Fibroblast of skin of scalp (primary cell): ENCODE results near the gene FIGN.

ENCODE experiments used
- DNase-seq: peaks from one replicate; pipeline ENCODE4 v3.0.0-alpha.2; 2013

Gene FIGN

GRCh38 chr2:163736433-163737189 is 803 bp upstream of the FIGN start:
- peak; percentile 28 for DNase-seq

- DNase-seq, result no peak
These were observed 725 bp downstream of the FIGN start for GRCh38 chr2:163734881-163735684.

- no peak for DNase-seq
These were observed 1.4 kb downstream of the FIGN start for GRCh38 chr2:163734401-163734800.

GRCh38 chr2:163733956-163734355 is 1.9 kb downstream of the FIGN start:
- DNase-seq, result no peak

- DNase-seq, result no peak
These were observed 2.4 kb downstream of the FIGN start for GRCh38 chr2:163733301-163733938.

GRCh38 chr2:163732727-163733126 is 3.1 kb downstream of the FIGN start:
- DNase-seq, result no peak

GRCh38 chr2:163731735-163732134 is 4.1 kb downstream of the FIGN start:
- no peak for DNase-seq

GRCh38 chr2:163730556-163730955 is 5.3 kb downstream of the FIGN start:
- DNase-seq, result no peak

GRCh38 chr2:163729636-163730273 is 6.1 kb downstream of the FIGN start:
- no peak for DNase-seq

GRCh38 chr2:163723881-163724280 is 11.9 kb downstream of the FIGN start:
- DNase-seq, result no peak

- DNase-seq, result no peak
These were observed 12.5 kb downstream of the FIGN start for GRCh38 chr2:163723348-163723747.

GRCh38 chr2:163719331-163719730 is 16.5 kb downstream of the FIGN start:
- no peak for DNase-seq

- no peak for DNase-seq
These were observed 17.7 kb downstream of the FIGN start for GRCh38 chr2:163717993-163718680.

GRCh38 chr2:163717515-163717914 is 18.3 kb downstream of the FIGN start:
- no peak for DNase-seq

GRCh38 chr2:163716101-163716500 is 19.7 kb downstream of the FIGN start:
- DNase-seq, result no peak

- no peak for DNase-seq
These were observed 20.1 kb downstream of the FIGN start for GRCh38 chr2:163715668-163716067.

- no peak for DNase-seq
These were observed 20.6 kb downstream of the FIGN start for GRCh38 chr2:163715199-163715598.

GRCh38 chr2:163713534-163714311 is 22.1 kb downstream of the FIGN start:
- no peak for DNase-seq

- DNase-seq, result no peak
These were observed 24.1 kb downstream of the FIGN start for GRCh38 chr2:163711699-163712098.

- no peak for DNase-seq
These were observed 24.6 kb downstream of the FIGN start for GRCh38 chr2:163711258-163711657.

GRCh38 chr2:163709270-163709669 is 26.5 kb downstream of the FIGN start:
- DNase-seq, result no peak

- no peak for DNase-seq
These were observed 27.5 kb downstream of the FIGN start for GRCh38 chr2:163708265-163708664.
